ENCODE data around the gene KRT27. TPM values are rescaled to one million over a fixed set of nuclear protein-coding genes. Genes with fewer than 3 reads are reported as not detected.

The KRT27 gene
- total and polyA plus RNA-seq, 9 of the 15 experiments (the other 6 are each of a cell fraction or from before 2014, with no cell fraction given), result 0.10 TPM; not detected in 8

DNA sequence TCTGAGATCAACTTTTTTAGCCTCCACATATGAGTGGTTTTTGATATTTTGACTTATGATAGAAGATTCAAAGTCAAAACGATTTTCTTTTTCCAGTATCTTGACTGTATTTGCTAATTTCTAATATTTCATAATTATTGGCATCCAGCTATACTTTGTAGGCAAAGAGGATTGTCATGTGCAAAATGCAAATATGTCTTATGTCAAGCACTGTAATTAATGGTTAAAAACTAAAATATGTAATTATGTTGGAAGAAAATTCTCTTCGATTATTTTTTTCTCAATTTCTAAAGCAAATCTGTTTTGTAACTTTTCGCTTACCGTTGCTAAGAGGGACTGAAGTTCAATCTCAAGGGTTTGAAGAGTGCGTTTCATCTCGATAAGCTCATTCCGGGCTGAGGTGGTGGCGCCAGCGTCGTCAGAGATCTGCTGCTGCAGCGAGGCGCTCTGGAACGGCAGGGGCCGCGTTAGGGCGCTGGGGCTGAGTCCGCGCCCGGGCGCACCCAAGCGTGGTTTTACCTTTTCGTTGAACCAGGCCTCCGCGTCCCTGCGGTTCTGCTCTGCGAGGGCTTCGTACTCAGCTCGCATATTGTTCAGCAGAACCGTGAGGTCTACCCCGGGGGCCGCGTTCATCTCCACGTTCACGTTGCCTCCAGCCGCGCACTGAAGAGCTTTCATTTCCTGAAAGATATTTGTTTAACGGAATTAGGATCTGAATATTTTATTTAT, 3.0 kb downstream of the KRT27 start (continued):
- TF ChIP-seq, protein P1, sequence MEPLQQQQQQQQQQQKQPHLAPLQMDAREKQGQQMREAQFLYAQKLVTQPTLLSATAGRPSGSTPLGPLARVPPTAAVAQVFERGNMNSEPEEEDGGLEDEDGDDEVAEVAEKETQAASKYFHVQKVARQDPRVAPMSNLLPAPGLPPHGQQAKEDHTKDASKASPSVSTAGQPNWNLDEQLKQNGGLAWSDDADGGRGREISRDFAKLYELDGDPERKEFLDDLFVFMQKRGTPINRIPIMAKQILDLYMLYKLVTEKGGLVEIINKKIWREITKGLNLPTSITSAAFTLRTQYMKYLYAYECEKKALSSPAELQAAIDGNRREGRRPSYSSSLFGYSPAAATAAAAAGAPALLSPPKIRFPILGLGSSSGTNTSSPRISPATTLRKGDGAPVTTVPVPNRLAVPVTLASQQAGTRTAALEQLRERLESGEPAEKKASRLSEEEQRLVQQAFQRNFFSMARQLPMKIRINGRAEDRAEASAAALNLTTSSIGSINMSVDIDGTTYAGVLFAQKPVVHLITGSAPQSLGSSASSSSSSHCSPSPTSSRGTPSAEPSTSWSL (CRISPR knock-in tag; IDR thresholded peaks at IDR 0.05; ENCODE audit: borderline replicate concordance), result no peak
- no peak for TF ChIP-seq ZNF3 (CRISPR knock-in tag; IDR thresholded peaks at IDR 0.05)

DNA sequence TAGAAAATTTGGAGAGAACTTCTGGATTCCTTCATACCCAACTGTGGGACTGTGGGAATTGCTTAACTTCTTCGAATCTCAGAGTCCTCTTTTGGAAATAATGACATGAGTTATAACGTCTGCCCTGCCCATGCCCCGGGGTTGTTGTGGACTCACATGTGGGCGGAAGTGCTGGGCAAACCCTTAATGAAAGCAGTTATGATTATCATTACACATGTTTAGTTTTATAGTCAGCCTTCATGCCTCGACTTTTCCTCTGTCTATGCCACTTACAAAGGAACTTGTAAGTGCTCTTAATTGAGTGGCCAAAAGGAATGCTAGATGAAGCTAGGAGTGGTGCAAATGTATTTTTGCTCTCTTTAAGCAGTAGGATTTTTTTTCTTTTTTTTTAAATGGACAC, 3.9 kb downstream of the KRT27 start:
- Histone ChIP-seq H3K27me3 (ENCODE audit: control insufficient read depth in 2 of 2, insufficient read depth in 2 of 2, low read length in 2 of 2) (peaks cover 0 to 9% of the 10 kb centered on the region in 2 experiments; a peak in 2 of 5 replicates), H2AFZ (ENCODE audit: low read depth, low read length) (no peak overlapping the region), H3K4me2 (ENCODE audit: insufficient read depth, low read length) (no peak overlapping the region), H3K27ac (ENCODE audit: extremely low read depth, low read depth, low read length) (no peak overlapping the region), H3K4me1 (replicated peaks in 1 of 2; ENCODE audit: control insufficient read depth in 2 of 2, insufficient read depth in 2 of 2, low read length in 2 of 2) (peaks cover 0 to 4% of the 10 kb centered on the region in 2 experiments; a peak in 1 of 5 replicates), H3K79me2 (ENCODE audit: control insufficient read depth, insufficient read depth, low read length) (no peaks in the 10 kb centered on the region), H4K20me1 (replicated peaks; ENCODE audit: control insufficient read depth, insufficient read depth, low read length) (no peaks in the 10 kb centered on the region), H3K9me3 (replicated peaks; ENCODE audit: control insufficient read depth, insufficient read depth, low read depth, low read length) (no peaks in the 10 kb centered on the region), H3K36me3 (ENCODE audit: control insufficient read depth, insufficient read depth, low read length) (no peaks in the 10 kb centered on the region), H3K4me3 (no peak overlapping the region), H3K9ac (ENCODE audit: insufficient read depth in 1 of 2, low read depth in 2 of 2, low read length in 2 of 2) (no peak overlapping the region), H3K9me1 (ENCODE audit: control insufficient read depth, insufficient read depth, low read length) (no peaks in the 10 kb centered on the region)
- 10% methylated on average over 5 of the region's 5 CpGs for WGBS (ENCODE audit: insufficient coverage, low coverage, missing lambda C conversion rate)
- no peak for FAIRE-seq
- ATAC-seq, result no peak
- BruUV-seq (replicated peaks), result no TSS peak
- ChIA-PET CTCF (ENCODE audit: low intra/inter-chr PET ratio) (no interaction called here), POLR2A (no interaction called here)
- intact Hi-C loops (cut with micrococcal nuclease) (no loop called here), in situ Hi-C loops (cut with MboI) (no loop called here)
- no peak for DNase-seq (ENCODE audit: extremely low read depth in 1 of 4, low spot score in 3 of 4)
- TF ChIP-seq, protein P2, sequence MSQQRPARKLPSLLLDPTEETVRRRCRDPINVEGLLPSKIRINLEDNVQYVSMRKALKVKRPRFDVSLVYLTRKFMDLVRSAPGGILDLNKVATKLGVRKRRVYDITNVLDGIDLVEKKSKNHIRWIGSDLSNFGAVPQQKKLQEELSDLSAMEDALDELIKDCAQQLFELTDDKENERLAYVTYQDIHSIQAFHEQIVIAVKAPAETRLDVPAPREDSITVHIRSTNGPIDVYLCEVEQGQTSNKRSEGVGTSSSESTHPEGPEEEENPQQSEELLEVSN (IDR thresholded peaks at IDR 0.05; ENCODE audit: borderline replicate concordance in 1 of 2, extremely low read depth in 1 of 2, insufficient read depth in 1 of 2, insufficient read length in 1 of 2, low read depth in 1 of 2, low read length in 1 of 2, poor library complexity in 1 of 2, severe bottlenecking in 1 of 2), result no peak
- no peak for TF ChIP-seq GABPA (tag; conservative IDR thresholded peaks at IDR 0.05; ENCODE audit: low read depth)
- TF ChIP-seq WHSC1 (IDR thresholded peaks at IDR 0.05; ENCODE audit: low read length), result no peak
- TF ChIP-seq ZNF431 (CRISPR knock-in tag; IDR thresholded peaks at IDR 0.05), result no peak
- TF ChIP-seq, protein P3, sequence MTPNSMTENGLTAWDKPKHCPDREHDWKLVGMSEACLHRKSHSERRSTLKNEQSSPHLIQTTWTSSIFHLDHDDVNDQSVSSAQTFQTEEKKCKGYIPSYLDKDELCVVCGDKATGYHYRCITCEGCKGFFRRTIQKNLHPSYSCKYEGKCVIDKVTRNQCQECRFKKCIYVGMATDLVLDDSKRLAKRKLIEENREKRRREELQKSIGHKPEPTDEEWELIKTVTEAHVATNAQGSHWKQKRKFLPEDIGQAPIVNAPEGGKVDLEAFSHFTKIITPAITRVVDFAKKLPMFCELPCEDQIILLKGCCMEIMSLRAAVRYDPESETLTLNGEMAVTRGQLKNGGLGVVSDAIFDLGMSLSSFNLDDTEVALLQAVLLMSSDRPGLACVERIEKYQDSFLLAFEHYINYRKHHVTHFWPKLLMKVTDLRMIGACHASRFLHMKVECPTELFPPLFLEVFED (CRISPR knock-in tag; conservative IDR thresholded peaks at IDR 0.05), result no peak
- TF ChIP-seq, protein P4, sequence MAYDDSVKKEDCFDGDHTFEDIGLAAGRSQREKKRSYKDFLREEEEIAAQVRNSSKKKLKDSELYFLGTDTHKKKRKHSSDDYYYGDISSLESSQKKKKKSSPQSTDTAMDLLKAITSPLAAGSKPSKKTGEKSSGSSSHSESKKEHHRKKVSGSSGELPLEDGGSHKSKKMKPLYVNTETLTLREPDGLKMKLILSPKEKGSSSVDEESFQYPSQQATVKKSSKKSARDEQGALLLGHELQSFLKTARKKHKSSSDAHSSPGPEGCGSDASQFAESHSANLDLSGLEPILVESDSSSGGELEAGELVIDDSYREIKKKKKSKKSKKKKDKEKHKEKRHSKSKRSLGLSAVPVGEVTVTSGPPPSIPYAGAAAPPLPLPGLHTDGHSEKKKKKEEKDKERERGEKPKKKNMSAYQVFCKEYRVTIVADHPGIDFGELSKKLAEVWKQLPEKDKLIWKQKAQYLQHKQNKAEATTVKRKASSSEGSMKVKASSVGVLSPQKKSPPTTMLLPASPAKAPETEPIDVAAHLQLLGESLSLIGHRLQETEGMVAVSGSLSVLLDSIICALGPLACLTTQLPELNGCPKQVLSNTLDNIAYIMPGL (CRISPR knock-in tag; IDR thresholded peaks at IDR 0.05), result no peak
- TF ChIP-seq RBM15 (IDR thresholded peaks at IDR 0.05; ENCODE audit: insufficient read depth, low read length), result no peak
- no peak for TF ChIP-seq CXXC5 (CRISPR knock-in tag; IDR thresholded peaks at IDR 0.05)
- TF ChIP-seq TCF3 (CRISPR knock-in tag; IDR thresholded peaks at IDR 0.05), result no peak
- TF ChIP-seq TEAD2 (tag; IDR thresholded peaks at IDR 0.05), result no peak
- TF ChIP-seq MCM5 (IDR thresholded peaks at IDR 0.05; ENCODE audit: low read depth), result no peak
- TF ChIP-seq FIP1L1 (IDR thresholded peaks at IDR 0.05; ENCODE audit: low read depth, low read length, poor library complexity, severe bottlenecking), result no peak

Measured in K562 (cell line).